ENCODE data around the gene ECHDC1.
"Not testable (repeated sequence)": the region's sequence is repeated elsewhere in the genome, so short reads cannot be mapped to it uniquely, and the experiment has no call there.

Gene ECHDC1

GRCh38 chr6:127342946-127343808 lies at the start of gene ECHDC1:
Gene ECHDC1 (minus strand): TSS chr6:127343609. CDS start chr6:127331028, 12,581 bp downstream.
- peak; percentile 76 for DNase-seq

GRCh38 chr6:127392301-127392700 lies 48.9 kb upstream of the ECHDC1 start:
- no peak for DNase-seq

GRCh38 chr6:127391094-127391953 lies 47.9 kb upstream of the ECHDC1 start:
- no peak for DNase-seq

GRCh38 chr6:127389706-127390105 lies 46.3 kb upstream of the ECHDC1 start:
- no peak for DNase-seq

GRCh38 chr6:127385668-127386430 lies 42.4 kb upstream of the ECHDC1 start:
- no peak for DNase-seq

- DNase-seq: not testable (repeated sequence)
Measured at GRCh38 chr6:127384848-127385247, 41.4 kb upstream of the ECHDC1 start.

- no peak for DNase-seq
Measured at GRCh38 chr6:127383988-127384387, 40.6 kb upstream of the ECHDC1 start.

GRCh38 chr6:127382413-127382812 lies 39.0 kb upstream of the ECHDC1 start:
- no peak for DNase-seq

- DNase-seq: no peak
Measured at GRCh38 chr6:127381384-127381783, 38.0 kb upstream of the ECHDC1 start.

- DNase-seq: no peak
Measured at GRCh38 chr6:127376685-127377084, 33.3 kb upstream of the ECHDC1 start.

- DNase-seq: no peak
Measured at GRCh38 chr6:127367023-127367375, 23.6 kb upstream of the ECHDC1 start.

GRCh38 chr6:127366282-127367022 lies 23.0 kb upstream of the ECHDC1 start:
- no peak for DNase-seq

GRCh38 chr6:127365874-127366273 lies 22.5 kb upstream of the ECHDC1 start:
- DNase-seq: no peak

- no peak for DNase-seq
Measured at GRCh38 chr6:127352524-127352923, 9.1 kb upstream of the ECHDC1 start.

GRCh38 chr6:127349980-127350379 lies 6.6 kb upstream of the ECHDC1 start:
- DNase-seq: no peak

- no peak for DNase-seq
Measured at GRCh38 chr6:127348028-127348661, 4.7 kb upstream of the ECHDC1 start.

GRCh38 chr6:127347178-127347577 lies 3.8 kb upstream of the ECHDC1 start:
- DNase-seq: no peak

GRCh38 chr6:127345521-127345920 lies 2.1 kb upstream of the ECHDC1 start:
- no peak for DNase-seq

- DNase-seq: peak; percentile 19
Measured at GRCh38 chr6:127343809-127344659, 625 bp upstream of the ECHDC1 start.

GRCh38 chr6:127342296-127342945 lies 988 bp downstream of the ECHDC1 start:
- DNase-seq: no peak

Data from CD4-positive, alpha-beta T cell treated with Interleukin-21 for 1 hour (primary cell).